IPS-20b (cell line): ENCODE results near the gene GPR137.
A peak's percentile ranks its signal among the peaks of the same experiment; 100 is the strongest.

Source experiments
- H3K27ac ChIP-seq: one replicate; pipeline ENCODE4 v1.5.1; 2013; ENCODE audit warnings: low read length
- H3K27me3 ChIP-seq: 2 replicates; pipeline ENCODE4 v1.6.1; 2013; ENCODE audit warnings: mild to moderate bottlenecking, low read length, inconsistent platforms; ENCODE audit not compliant: insufficient read depth
- H3K36me3 ChIP-seq: 2 replicates; pipeline ENCODE4 v1.6.1; 2013; ENCODE audit warnings: low read depth, mild to moderate bottlenecking, inconsistent platforms, low read length, moderate library complexity; ENCODE audit not compliant: insufficient read depth
- H3K4me1 ChIP-seq: 2 replicates; pipeline ENCODE4 v1.6.1; 2013; ENCODE audit warnings: mild to moderate bottlenecking, control low read depth, inconsistent platforms, low read length, moderate library complexity; ENCODE audit not compliant: insufficient read depth
- H3K4me3 ChIP-seq: 2 replicates; pipeline ENCODE4 v1.5.1; 2013; ENCODE audit warnings: mild to moderate bottlenecking, low read length, inconsistent platforms
- H3K9ac ChIP-seq: 2 replicates; pipeline ENCODE4 v1.6.1; 2013; ENCODE audit warnings: low read depth, mild to moderate bottlenecking, inconsistent platforms, low read length, moderate library complexity
- H3K9me3 ChIP-seq: 2 replicates; pipeline ENCODE4 v1.6.1; 2013; ENCODE audit warnings: mild to moderate bottlenecking, low read depth, low read length, inconsistent platforms; ENCODE audit not compliant: insufficient read depth

Gene GPR137

GRCh38 chr11:64283092-64283491 is 2.6 kb upstream of the GPR137 start:
- Histone ChIP-seq H3K27me3 (peaks cover 9% of the 10 kb centered on the region; the same call in 1 of the 2 replicates), H3K9ac (no peak overlapping the region), H3K4me3 (no peak overlapping the region), H3K4me1 (no peaks in the 10 kb centered on the region), H3K36me3 (no peaks in the 10 kb centered on the region), H3K9me3 (no peaks in the 10 kb centered on the region), H3K27ac (no peak overlapping the region)

- H3K27ac ChIP-seq = no peak within 1 kb of the TSS
- no peaks in the 10 kb centered on the region for H3K9me3 ChIP-seq
- H3K4me3 ChIP-seq = peak within 1 kb of the TSS; percentile 82
Observed at GRCh38 chr11:64284048-64284961, 1.3 kb upstream of the GPR137 start, which contains the start of gene BAD. Gene BAD (minus strand): TSS chr11:64284665. CDS start chr11:64284368, 297 bp downstream.

GRCh38 chr11:64285885-64286800 is 495 bp downstream of the GPR137 start:
- H3K9ac ChIP-seq = peak overlapping the region; percentile 56; the same call in 1 of the 2 replicates
- H3K9me3 ChIP-seq = no peaks in the 10 kb centered on the region
- H3K4me1 ChIP-seq = no peaks in the 10 kb centered on the region
- H3K27ac ChIP-seq = no peak overlapping the region
- no peaks in the 10 kb centered on the region for H3K36me3 ChIP-seq
- peaks cover 34% of the 10 kb centered on the region for H3K27me3 ChIP-seq
- peak overlapping the region; percentile 82 for H3K4me3 ChIP-seq

More at GRCh38 chr11:64284048-64284961, 1.3 kb upstream of the GPR137 start, which contains the start of gene BAD:
- Histone ChIP-seq H3K36me3 (no peaks in the 10 kb centered on the region), H3K9ac (peak within 1 kb of the TSS; percentile 67), H3K4me1 (no peaks in the 10 kb centered on the region), H3K27me3 (peaks cover 16% of the 10 kb centered on the region)

DNA sequence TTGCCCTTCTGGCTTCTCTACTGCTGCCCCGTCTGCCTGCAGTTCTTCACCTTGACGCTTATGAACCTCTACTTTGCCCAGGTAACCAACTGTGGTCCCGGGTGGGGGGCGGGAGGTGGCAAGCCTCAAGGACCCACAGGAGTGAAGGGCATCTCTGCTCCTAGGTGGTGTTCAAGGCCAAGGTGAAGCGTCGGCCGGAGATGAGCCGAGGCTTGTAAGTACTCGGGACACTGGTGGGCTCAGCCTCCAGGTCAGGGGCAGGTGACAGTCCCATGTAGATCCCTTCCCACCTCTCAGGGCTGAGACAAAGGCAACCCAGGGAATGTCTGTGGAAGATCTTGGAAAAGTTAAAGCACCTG is 1.1 kb downstream of the GPR137 start:
- Histone ChIP-seq H3K4me3 (no peak overlapping the region), H3K4me1 (no peaks in the 10 kb centered on the region), H3K36me3 (no peaks in the 10 kb centered on the region), H3K9ac (no peak overlapping the region), H3K27me3 (peaks cover 40% of the 10 kb centered on the region), H3K27ac (no peak overlapping the region), H3K9me3 (no peaks in the 10 kb centered on the region)

- no peaks in the 10 kb centered on the region for H3K9me3 ChIP-seq
- H3K4me1 ChIP-seq = no peaks in the 10 kb centered on the region
- H3K4me3 ChIP-seq = no peak overlapping the region
- H3K27me3 ChIP-seq = peaks cover 51% of the 10 kb centered on the region
- H3K9ac ChIP-seq = no peak overlapping the region
- no peak overlapping the region for H3K27ac ChIP-seq
- H3K36me3 ChIP-seq = no peaks in the 10 kb centered on the region
Observed at GRCh38 chr11:64287676-64288352, 2.2 kb downstream of the GPR137 start.

- Histone ChIP-seq H3K27me3 (peaks cover 56% of the 10 kb centered on the region), H3K27ac (no peak overlapping the region), H3K9me3 (no peaks in the 10 kb centered on the region), H3K36me3 (no peaks in the 10 kb centered on the region), H3K4me1 (no peaks in the 10 kb centered on the region), H3K4me3 (no peak overlapping the region), H3K9ac (no peak overlapping the region)
Observed at GRCh38 chr11:64288353-64288750, 2.7 kb downstream of the GPR137 start.

- no peak overlapping the region for H3K9ac ChIP-seq
- H3K9me3 ChIP-seq = no peaks in the 10 kb centered on the region
- H3K4me3 ChIP-seq = no peak overlapping the region
- H3K36me3 ChIP-seq = no peaks in the 10 kb centered on the region
- H3K4me1 ChIP-seq = no peaks in the 10 kb centered on the region
- H3K27me3 ChIP-seq = peaks cover 63% of the 10 kb centered on the region
- H3K27ac ChIP-seq = no peak overlapping the region
Observed at GRCh38 chr11:64289002-64289564, 3.4 kb downstream of the GPR137 start.

DNA sequence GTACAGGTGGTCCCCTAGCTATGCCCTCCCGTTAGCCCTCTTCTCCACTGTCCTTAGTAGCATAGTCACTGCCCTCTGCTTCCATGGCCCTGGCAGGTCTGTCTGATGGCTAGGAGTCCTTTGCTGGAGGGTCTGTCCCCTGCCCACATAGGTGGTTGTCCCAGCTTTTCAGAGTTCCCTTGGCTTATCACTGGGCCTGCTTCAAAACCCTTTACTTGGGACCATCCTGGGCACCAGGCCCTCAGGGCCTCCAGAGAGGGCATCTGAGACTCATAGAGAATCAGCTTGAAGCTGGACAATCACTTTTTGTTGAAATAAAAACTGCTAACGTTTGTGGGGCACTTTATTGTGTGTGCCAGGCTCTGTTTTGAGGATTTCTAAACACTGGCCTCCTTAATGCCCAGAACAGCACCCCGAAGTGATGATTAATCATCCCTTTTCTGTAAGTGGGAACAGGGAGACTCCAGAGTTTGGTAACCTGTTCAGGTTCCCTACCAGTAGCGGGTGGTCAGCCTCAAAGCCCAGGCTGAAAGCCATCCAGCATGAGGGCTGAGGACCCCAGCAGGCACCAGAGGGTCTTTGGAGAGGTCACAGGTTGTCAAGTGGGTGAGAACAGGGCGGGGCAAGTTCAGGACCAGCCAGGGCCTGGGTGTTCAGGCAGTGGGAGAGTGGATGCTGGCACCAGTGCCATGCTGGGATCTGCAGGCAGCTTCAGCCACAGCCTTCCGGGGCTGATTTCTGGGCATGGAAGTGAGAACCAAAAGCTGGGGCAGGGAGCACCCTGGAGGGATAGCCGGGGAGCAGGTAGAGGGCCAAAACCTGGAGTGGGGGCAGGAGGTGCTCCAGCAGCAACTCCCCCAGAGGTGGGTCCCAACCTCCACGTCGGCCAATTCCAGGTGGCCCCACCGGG is 5.0 kb downstream of the GPR137 start:
- peaks cover 79% of the 10 kb centered on the region for H3K27me3 ChIP-seq
- H3K4me1 ChIP-seq = no peaks in the 10 kb centered on the region
- peak overlapping the region; percentile 51; the same call in 1 of the 2 replicates for H3K4me3 ChIP-seq
- H3K36me3 ChIP-seq = no peaks in the 10 kb centered on the region
- H3K9me3 ChIP-seq = no peaks in the 10 kb centered on the region
- no peak overlapping the region for H3K9ac ChIP-seq
- no peak overlapping the region for H3K27ac ChIP-seq

- Histone ChIP-seq H3K9ac (no peak within 1 kb of the TSS), H3K9me3 (no peaks in the 10 kb centered on the region), H3K4me3 (peak within 1 kb of the TSS; percentile 51; the same call in 1 of the 2 replicates), H3K36me3 (no peaks in the 10 kb centered on the region), H3K27ac (no peak within 1 kb of the TSS), H3K27me3 (peaks cover 86% of the 10 kb centered on the region), H3K4me1 (no peaks in the 10 kb centered on the region)
Observed at GRCh38 chr11:64291262-64291751, 5.7 kb downstream of the GPR137 start, which contains the start of gene KCNK4. Gene KCNK4 (plus strand): TSS chr11:64291302. CDS start chr11:64293019, 1,717 bp downstream.

GRCh38 chr11:64291752-64292459 is 6.3 kb downstream of the GPR137 start:
- H3K27me3 ChIP-seq = peaks cover 88% of the 10 kb centered on the region
- peak overlapping the region; percentile 51; the same call in 1 of the 2 replicates for H3K4me3 ChIP-seq

More at GRCh38 chr11:64291752-64292459, 6.3 kb downstream of the GPR137 start:
- Histone ChIP-seq H3K9ac (no peak overlapping the region), H3K36me3 (no peaks in the 10 kb centered on the region), H3K4me1 (no peaks in the 10 kb centered on the region), H3K27ac (no peak overlapping the region), H3K9me3 (no peaks in the 10 kb centered on the region)
